LHCN-M2 (cell line): ENCODE data around the gene DGKQ. TPM values are rescaled to one million over a fixed set of nuclear protein-coding genes. Genes with fewer than 3 reads are reported as not detected.

Source experiments
- DNase-seq: peaks from one replicate; pipeline ENCODE4 v3.0.0-alpha.2; 2012; ENCODE audit warnings: low read depth
- polyA plus RNA-seq: library from polyadenylated mRNA; unstranded; fragments of >200 nt; gene quantifications from one replicate; pipeline ENCODE4 v1.2.1, GENCODE V29; 2012; ENCODE audit warnings: missing spikeins
- total RNA-seq: library from RNA; depleted of rRNA; stranded (reverse); fragments of >200 nt; gene quantifications from 2 replicates; pipeline ENCODE4 v1.2.3, GENCODE V29; 2014; rRNA removed

The DGKQ gene
- 15.8 and 20.6 TPM in 2 replicates for total RNA-seq
- 7.9 TPM for polyA plus RNA-seq

GRCh38 chr4:973431-974397, at the start of gene DGKQ:
Gene DGKQ (minus strand): TSS chr4:973569. CDS start chr4:973482, 87 bp downstream.
- DNase-seq, result peak; percentile 74

GRCh38 chr4:1022739-1023066, 49.3 kb upstream of the DGKQ start:
- no peak for DNase-seq

- DNase-seq, result no peak
Measured at GRCh38 chr4:1022051-1022738, 48.8 kb upstream of the DGKQ start.

GRCh38 chr4:1021386-1022050, 48.1 kb upstream of the DGKQ start:
- DNase-seq, result peak; percentile 61

GRCh38 chr4:1019729-1020470, 46.5 kb upstream of the DGKQ start:
- DNase-seq, result no peak

- no peak for DNase-seq
Measured at GRCh38 chr4:1019320-1019719, 46.0 kb upstream of the DGKQ start.

- DNase-seq, result no peak
Measured at GRCh38 chr4:1018147-1019020, 45.0 kb upstream of the DGKQ start.

GRCh38 chr4:1017706-1018105, 44.3 kb upstream of the DGKQ start:
- no peak for DNase-seq

- DNase-seq, result no peak
Measured at GRCh38 chr4:1017211-1017610, 43.8 kb upstream of the DGKQ start.

- DNase-seq, result no peak
Measured at GRCh38 chr4:1015746-1016145, 42.4 kb upstream of the DGKQ start.

GRCh38 chr4:1015179-1015578, 41.8 kb upstream of the DGKQ start:
- no peak for DNase-seq

GRCh38 chr4:1014291-1015167, 41.2 kb upstream of the DGKQ start:
- DNase-seq, result no peak

- DNase-seq, result no peak
Measured at GRCh38 chr4:1013225-1014073, 40.1 kb upstream of the DGKQ start.

- no peak for DNase-seq
Measured at GRCh38 chr4:1012034-1012739, 38.8 kb upstream of the DGKQ start.

- DNase-seq, result no peak
Measured at GRCh38 chr4:1011666-1012033, 38.3 kb upstream of the DGKQ start.

GRCh38 chr4:1011022-1011665, 37.8 kb upstream of the DGKQ start, which contains the start of gene FGFRL1:
Gene FGFRL1 (plus strand): TSS chr4:1011626. CDS start chr4:1012486, 860 bp downstream.
- DNase-seq, result peak; percentile 77

- peak; percentile 71 for DNase-seq
Measured at GRCh38 chr4:1010395-1011021, 37.1 kb upstream of the DGKQ start.
